Stimulated activated CD8-positive, alpha-beta memory T cell treated with anti-CD3 and anti-CD28 coated beads, Interleukin-12 subunit alpha, Interleukin-12 subunit beta, amount 100 ng/mL, for 4 hours (primary cell): ENCODE data around the gene MAP2K2.

Experiments used
- DNase-seq: peaks from one replicate; pipeline ENCODE4 v3.0.0-alpha.2; 2020; ENCODE audit warnings: low read depth

Gene MAP2K2

DNA sequence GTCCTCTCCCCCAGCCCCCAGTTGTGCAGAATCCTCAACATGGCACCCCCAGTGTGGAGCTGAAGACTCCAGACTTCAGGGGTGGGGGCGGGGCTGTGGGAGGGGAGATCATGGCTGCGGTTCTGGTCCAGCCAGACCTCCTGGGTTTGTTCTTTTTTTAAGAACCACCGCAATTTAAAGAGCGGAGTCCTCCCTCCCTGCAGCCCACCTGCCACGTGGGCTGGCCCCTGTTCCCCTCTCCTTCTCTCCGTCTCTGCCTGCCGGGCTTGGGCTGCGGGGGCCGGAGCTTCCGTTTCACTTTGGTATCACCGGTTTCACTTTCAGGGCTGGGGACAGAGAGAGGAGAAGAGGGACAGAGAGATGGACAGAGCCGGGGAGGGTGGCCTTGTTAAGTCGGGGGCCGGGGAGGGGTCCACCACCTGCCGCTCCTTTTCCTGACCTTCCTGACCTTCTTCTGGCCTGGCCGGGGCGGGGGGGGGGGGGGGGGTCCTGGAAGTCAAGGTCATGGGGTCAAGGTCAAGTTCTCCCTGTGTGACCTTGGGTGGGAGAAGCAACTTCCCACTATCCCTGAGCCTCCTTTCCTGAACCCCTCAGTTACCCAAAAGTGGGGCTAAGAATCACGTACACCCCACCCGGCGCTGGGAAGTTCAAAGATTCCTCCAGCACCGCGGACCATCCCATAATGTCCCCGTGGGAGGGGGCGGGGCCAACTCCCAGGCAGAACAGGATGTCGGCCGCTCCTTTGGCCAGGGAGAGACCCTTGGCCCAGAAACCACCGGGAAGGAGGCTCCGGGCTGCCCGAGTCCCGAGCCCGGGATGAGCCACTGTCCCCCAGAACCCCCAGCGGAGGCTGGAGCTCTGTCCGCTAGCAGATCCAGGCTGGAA is 45.9 kb downstream of the MAP2K2 start:
- peak; percentile 43 for DNase-seq

DNA sequence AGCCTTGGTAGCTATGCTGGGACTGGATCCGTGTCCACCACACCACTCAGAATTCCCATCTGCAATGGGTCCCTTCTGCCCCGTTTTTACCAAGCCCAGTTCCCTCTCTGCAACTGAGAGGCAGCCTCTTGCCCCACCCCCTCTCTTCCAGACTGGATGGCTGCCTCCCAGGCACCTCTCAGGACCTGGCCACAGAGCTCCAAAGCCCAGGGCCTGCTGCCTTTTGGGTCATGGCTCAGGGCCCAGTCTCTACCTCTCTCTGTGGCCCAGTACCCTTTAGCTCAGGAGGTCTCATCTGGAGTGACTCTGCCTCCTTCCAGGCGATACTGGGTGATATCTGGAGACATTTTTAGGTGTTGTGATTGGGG is 46.9 kb downstream of the MAP2K2 start:
- DNase-seq: no peak

DNA sequence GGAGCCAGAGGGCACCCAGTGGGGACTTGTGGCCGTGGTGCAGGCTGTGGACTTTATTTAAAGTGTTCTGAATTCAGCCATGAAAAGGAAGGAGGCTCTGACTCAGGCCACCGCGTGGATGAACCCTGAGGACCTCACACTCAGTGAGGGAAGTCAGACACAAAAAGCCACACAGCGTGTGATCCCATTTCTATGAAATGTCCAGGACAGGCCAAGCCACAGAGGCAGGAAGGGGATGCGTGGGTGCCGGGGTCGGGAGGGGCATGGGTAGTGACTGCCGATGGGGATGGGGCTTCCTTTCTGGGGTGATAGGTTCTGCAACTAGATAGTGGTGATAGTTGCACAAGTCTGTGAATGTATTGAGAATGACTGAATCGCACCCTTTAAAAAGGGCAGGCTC is 48.5 kb downstream of the MAP2K2 start:
- DNase-seq: no peak

DNA sequence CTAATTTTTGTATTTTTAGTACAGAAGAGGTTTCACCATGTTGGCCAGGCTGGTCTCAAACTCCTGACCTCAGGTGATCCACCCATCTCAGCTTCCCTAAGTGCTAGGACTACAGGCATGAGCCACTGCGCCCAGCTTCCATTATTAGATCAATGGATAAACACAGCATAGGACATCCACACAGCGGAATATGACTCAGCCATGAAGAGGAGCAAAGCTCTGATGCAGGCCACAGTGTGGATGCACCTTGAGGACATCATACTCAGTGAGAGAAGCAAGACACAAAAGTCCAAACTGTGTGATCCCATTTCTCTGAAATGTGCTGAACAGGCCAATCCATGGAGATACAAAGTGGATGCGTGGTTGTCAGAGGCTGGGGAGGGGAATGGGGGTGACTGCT is 52.3 kb downstream of the MAP2K2 start:
- no peak for DNase-seq

DNA sequence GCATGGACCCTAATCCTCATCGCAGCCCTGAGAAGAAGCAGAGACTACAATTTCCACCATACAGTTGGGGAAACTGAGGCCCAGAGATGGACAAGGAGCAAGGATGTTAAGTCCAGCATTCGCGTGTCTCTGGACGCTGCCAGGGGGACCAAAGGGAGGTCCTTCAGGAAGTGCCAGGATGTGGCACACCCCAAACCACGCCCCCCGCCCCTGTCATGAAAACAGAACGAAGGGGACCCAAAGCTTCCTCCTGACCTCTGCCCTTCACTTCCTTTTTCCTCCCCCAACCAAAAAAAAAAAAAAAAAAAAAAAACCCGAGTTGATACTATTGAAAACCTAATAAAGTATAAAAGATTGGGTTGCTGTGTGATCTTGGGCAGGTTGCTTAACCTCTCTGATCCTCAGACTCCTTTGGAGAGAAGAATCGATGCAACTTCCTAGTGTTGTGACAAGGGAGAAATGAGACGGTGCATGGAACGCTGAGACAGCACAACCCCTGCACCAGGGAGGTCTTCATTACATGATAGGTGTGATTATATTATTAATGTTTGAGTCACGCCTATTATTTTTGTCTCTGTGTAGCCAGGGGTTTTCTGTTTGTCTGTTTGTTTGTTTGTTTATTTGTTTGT is 54.5 kb downstream of the MAP2K2 start:
- DNase-seq: no peak

DNA sequence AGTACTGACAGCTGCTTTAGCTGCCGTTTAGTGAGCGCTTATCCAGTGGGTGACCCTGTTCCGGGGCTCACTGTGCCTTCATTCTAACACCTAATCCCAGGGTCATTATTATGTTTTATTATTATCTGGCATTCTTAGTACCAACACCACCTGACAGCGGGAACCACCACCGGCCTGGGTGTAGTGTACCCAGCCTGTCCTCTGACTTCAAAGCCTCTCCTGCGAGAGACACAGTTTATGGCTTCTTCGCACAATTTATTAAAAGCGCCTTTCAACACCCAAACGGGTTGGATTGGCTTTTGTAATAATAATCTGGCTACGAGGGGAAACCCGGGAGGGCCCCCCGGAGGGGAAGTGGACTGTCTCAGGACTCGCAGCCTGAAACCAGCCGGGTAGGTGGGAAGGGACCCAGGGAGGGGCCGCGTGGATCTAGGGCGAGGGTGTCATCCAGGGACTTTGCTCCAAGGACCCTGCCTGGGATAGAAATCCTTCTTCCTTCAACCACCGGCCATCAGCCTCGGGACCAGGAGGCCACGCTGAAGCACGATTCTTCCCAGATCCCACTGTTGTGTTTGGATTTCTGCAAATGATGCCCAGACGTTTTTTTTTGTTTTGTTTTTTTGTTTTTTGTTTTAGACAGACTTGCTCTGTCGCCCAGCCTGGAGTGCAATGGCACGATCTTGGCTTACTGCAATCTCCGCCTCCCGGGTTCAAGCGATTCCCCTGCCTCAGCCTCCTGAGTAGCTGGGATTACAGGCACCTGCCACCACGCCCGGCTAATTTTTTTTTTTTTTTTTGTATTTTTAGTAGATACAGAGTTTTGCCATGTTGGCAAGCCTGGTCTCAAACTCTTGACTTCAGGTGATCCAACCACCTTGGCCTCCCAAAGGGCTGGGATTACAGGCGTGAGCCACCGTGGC is 55.6 kb downstream of the MAP2K2 start:
- DNase-seq: no peak

DNA sequence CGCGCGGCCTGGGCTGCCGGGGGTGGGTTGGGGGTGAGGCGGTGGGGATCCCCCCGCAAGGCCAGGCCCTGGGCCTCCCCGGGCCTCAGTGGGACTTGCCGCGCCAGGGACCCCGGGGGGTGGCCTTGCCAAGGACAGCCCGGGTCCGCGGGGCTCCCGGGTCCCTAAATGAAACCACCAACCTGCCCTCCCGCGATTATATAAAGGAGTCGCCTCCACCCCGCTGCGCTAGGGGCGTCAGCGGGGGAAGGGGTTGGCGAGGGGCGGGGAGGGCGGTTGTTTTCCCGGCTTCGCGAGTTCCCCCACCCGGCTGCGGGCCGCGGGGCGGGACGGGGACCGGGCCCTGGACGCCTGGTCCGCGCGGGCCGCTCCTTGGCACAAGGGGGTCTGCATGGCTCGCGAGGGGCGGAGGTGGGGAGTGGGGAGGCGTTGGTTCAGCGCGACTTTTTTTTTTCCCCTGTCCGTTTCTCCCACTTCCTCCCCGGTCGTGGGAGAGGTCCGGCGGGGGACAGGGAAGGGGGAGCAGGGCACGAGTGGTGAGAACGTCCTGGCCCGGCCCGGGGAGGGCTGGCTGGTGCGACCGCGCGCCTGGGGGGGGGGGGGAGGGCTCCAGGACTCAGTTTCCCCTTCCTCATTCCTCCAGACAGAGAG is 56.4 kb downstream of the MAP2K2 start:
- DNase-seq: no peak

DNA sequence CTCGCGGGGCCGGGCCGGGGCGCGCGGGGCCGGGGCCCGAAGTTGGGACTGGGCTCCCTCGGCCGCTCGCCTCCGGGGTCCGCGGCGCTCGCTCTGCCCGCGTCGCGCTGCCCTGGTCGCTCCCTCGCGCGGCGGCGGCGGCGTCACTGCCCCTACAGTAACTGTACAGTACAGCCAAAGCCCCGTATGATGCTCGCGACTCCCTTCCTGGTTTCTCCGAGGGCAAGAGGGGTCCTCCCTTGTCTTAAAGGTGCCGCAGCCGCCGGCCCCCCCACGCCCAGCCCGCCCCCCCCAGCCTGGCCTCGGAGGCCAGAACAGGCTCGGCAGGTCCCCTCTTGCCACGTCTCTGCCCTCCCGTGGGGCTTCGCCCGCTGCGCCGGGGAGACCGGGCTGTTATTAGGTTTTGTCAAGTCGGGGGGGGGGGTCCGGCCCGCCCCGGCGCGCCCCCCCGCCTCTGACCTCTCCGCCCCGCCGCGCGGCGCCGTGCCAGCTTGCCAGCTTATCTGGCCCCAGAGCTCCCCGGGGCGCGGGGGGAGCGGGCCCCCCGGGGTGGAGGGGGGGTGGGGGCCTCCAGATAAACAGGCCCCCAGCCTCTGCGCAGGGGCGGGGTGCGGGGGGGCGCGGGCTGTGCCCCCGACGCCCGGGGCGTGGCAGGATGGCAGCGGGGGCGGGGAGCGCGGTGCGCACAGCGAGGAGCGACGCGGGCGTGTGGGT is 57.1 kb downstream of the MAP2K2 start, which contains the start of gene ZBTB7A:
Gene ZBTB7A (minus strand): TSS at position 218 of the 714 bp plus-strand sequence. CDS start 11,667 bp downstream, outside the sequence.
- peak; percentile 71 for DNase-seq

DNA sequence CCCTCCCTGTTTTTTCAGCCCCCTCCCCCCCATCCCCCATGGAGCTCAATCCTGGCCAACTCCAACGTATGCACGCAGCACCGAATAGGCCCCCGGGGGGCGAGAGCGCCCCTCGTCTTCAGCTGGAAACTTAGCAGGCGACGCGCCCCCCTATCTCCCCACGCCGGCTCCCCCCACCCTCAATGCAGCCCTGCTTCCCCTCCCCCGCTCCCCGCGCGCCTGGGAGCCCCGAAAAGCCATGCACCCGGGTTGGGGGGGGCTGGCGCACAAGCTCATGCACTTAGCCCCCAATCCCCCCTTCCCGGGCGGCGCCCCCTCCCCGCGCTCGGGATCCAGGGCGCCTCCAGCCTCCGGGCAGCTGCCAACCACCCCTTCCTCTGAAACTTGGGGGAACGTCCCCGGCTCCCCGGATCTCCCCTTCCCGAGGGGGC is 57.7 kb downstream of the MAP2K2 start:
- peak; percentile 52 for DNase-seq

DNA sequence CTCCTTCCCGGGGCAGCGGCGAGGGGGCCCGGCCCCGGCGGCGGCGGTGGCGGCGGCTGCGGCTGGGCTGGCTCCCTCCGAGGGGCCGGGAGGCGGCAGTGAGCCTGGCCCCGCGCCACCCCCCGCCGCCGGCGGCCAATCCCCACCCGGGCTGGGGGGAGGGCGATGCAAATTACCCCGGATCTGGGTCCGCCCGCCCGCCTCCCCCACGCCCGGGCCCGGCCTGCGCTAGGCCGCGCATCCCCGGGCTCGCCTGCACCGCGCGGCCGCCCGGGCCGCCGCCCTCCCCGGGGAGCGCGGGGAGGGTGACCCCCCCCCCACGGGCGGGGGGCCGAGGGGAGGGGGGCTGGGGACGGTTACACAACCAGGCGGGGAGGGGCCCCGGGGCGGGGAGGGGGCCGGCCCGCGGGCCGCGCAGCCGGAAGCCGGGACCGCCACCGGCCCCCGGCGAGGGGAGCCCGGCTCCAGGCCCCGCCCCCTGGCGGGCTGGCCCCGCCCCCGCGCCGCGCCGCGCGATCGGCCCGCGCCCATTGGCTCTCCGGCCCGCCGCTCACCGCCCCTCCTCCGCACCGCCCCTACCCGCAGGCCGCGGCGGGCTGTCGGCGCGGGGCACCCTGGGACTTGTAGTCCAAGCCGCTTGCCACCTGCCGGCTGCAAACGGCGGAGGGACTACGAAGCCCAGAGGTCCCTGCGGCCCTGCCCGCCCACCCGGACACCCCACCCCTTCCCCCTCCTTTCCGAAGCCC is 58.3 kb downstream of the MAP2K2 start:
- peak; percentile 97 for DNase-seq

DNA sequence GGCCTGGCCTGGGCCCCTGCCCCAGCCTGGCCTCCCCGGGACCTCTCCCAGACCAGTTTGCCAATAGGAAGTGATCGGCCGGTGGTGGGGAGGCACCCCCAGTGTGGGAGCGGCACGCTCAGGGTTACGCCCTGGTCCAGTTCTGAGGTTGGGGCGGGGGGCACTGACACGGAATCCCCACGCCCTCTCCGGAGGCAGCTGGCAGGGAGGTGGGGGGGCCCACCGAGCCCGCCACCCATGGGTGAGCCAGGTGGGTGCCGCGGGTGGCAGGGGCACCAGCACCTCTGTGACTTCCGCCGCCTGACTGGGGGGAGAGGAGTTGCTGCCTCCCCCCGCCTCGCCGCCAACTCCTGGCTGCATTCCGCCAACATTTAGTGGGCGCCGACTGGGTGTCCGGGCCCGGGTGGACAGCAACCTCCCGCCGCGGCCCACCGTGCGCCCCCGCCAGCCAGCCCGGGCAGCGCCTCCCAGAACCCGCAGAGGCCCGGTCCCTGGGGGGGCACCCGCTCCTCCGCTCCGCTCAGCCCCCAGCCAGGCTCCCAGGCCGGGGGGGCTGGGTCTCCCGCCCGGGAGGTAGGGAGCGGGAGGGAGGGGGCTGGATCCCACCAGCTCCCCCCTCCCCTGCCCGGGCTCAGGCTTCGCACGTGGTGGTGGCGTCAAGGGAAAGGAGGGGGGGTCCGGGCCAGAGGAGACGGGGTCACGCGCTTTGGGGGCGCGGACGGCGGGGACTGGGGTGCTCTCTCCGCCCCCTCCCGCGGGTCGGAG is 59.2 kb downstream of the MAP2K2 start:
- peak; percentile 41 for DNase-seq

DNA sequence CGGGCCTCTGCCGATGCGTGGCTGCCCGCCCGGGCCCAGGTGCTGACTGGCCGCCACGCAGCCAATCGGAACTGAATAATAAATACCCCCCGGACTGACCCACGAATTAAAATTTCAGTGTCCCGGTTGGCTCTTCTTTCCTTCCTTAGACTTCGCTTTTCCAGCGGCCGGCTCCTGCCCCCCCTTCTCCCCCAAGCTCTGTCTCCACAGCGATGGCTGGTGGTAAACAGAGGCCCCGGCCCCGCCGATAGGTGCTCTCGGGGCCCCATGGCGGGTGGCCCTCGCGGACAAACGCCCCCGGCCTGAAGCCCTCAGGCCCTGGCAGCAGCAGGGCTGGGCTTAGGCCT is 59.8 kb downstream of the MAP2K2 start:
- no peak for DNase-seq

DNA sequence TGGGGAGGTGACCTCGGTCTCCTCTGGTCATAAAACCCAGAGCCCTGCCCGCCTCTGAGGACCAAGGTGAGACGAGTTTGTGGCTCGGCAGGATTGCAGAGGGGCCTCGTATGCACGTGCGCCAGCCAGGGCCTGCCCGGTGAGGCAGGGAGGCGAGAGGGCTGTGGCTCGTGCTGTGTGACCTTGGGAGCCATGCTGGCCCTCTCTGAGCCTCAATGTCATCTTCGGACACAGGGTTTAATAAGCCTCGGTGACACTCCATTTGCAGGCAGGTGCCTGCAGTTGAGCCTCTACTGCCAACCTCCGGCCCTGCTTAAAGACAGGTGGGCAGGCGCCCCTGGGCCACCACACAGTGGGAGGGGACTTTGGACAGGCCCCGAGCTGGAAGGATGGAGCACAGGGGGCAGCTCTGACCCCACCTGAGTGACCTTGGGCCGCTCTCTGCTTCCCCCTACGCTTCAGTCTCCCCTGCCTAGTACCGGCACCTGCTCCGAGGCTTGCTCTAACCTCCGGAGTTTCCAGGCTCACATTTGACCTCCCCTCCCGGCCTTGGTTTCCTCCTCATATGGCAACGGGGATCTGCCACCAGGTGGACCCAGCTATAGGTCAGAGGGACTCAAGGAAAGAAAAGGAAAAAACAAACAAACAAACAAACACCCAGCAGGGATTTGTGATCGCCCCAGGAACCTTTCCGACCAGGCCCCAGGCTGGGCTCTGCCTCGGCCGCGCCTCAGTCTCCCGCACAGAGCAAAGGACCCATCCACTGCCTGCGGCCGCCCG is 60.4 kb downstream of the MAP2K2 start:
- DNase-seq: no peak

DNA sequence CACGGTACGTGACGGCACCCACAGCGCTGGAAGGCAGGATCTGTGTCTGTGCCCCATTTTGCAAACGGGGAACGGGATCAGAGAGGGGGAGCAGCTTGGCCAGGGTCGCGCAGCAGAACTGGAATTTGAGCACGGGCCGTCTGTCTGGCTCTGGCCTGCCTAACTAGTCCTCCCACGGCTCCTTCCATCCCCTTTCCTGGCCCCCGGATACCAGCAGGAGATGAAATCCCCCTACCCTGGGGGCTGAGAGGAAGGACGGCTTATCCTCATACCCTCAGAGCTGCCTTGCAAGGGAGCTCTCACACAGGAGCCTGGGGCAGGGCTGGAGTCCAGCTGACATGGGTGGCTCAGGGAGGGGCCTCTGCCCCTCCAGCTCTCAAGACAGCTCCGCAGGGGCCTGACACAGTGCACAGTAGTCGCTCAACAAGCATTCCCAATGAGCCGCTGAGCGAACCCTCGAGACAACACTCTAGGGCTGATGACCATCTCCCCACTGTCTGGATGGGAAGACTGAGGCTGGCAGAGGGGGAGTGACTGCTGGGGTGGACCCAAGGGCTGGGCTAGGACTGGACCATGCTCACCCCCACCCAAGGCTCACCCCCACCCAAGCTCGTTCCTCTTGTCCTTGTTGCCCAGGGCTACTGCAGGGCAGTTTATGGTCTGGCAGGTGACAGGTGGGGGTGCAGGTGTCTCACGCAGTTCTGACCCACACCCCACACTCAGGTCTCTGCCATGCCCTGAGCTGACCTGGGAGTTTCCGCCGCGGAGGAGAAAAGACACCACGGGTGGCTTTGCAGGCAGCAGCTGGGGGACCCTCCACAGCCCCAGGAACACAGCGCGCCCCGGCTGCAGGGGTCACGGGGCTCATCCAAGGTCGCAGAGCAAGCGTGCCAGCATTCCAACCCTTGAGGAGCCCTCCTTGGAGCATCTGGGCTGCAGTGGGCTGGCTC is 61.2 kb downstream of the MAP2K2 start:
- no peak for DNase-seq

DNA sequence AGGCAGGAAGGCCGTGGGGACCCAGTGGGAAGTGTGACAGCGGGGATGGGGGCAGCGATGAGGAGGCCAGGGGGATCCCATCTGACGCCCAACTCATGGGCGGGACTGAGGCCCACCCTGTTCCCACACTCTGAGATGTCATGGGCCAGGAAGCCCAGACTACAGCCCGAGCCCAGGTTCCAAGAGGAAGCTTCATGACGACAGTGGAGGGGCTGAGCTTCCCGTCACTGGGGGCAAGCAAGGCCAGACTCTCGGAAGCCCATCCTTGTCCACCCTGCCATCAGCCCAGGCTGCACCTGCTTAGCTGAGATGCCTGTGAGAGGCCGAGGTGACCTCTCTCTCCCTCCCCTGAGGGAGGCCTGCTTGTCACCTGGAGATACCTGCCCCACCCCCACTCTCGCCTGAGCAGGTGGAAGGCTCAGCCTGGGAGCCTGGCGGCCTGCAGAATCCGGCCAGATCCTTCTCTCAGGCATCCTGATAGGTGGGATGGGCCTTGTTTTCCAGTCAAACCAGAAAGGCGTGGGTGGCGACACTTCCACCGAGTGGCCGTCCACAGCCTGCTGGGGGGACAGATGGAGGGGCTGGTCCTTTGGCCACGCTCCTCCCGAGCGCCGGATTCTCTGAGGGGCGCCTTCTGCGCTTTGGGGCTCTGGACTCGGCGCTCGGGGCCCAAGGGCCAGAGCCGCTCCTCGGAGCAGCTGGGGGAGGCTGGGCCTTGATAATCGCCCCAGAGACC is 62.1 kb downstream of the MAP2K2 start:
- no peak for DNase-seq

DNA sequence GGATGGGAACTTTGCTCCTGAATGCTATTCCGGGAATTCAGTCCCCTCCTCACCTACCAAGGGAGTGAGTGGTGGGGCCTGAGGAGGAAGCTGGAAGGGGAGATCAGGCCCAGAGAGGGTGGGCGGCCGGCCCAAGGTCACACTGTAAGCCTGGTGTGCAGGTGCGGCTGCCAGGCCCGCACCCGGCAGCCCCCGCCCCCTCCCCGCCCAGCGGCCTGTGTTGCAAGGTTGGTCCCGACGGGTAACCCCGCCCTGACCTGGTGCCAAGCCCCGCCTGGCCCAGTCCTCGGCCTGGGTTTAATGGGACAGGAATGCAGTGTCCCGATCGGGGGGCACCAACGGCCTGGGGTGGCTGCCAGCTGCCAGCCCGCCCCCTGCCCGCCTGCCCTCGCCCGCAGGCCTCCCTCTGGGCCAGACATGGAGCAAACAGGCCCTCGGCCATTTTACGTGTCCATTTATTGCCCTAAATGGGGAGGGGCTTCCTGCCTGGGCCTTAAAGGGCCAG is 62.7 kb downstream of the MAP2K2 start:
- no peak for DNase-seq

DNA sequence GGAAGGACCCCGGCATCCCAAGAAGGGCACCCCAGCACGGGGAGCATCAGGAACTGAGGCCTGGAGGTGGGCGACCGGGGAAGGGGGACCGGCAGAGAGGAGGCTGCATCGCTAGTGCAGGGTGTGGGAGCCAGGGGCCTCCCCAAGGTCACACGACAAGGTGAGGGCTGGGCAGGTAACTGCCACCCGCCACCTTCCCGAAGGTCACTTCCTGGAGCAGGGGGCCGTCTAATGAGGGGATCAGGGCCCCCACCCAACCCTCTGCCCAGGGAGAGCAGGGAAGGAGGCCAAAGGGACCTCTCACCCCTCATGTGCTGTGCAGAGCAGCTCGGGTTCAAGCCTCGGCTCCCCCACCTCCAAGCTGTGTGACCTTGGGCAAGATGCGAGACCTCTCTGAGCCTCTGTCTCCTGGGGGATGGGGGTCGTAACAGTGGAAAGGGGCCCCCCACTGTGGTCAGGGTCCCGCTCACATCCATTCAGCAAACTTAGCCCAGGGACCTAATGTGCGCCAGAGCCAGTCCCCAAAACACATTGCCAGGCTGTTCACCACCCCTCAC is 63.2 kb downstream of the MAP2K2 start:
- no peak for DNase-seq
